HG03558 (cell line): Measurements from ENCODE around the gene KRT13.

ENCODE experiments used
- ATAC-seq: cut with Tn5 transposase; IDR thresholded peaks from one replicate; pipeline ENCODE4 v1.9.1; 2021; ENCODE audit warnings: moderate number of reproducible peaks; ENCODE audit not compliant: unreplicated experiment; ENCODE audit errors: extremely low read depth

The KRT13 gene

DNA sequence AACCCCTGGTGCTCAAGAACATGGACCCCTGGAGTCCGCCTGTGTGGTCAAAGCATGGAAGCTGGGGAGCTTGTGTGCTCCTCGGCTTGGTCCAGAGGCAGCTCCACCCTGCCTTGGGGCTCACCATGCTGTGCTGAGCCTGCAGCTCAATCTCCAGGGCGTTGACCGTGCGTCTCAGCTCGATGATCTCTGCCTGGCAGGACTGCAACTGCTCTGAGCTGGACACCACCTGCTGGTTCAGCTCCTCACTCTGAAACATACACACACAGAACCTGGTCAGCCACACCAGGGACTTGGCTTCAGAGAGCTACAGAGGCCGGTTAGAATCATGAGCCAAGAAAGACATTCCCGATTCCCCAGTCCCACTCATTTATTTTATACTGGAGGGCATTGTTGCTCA is 27.2 kb downstream of the KRT13 start:
- no peak for ATAC-seq

DNA sequence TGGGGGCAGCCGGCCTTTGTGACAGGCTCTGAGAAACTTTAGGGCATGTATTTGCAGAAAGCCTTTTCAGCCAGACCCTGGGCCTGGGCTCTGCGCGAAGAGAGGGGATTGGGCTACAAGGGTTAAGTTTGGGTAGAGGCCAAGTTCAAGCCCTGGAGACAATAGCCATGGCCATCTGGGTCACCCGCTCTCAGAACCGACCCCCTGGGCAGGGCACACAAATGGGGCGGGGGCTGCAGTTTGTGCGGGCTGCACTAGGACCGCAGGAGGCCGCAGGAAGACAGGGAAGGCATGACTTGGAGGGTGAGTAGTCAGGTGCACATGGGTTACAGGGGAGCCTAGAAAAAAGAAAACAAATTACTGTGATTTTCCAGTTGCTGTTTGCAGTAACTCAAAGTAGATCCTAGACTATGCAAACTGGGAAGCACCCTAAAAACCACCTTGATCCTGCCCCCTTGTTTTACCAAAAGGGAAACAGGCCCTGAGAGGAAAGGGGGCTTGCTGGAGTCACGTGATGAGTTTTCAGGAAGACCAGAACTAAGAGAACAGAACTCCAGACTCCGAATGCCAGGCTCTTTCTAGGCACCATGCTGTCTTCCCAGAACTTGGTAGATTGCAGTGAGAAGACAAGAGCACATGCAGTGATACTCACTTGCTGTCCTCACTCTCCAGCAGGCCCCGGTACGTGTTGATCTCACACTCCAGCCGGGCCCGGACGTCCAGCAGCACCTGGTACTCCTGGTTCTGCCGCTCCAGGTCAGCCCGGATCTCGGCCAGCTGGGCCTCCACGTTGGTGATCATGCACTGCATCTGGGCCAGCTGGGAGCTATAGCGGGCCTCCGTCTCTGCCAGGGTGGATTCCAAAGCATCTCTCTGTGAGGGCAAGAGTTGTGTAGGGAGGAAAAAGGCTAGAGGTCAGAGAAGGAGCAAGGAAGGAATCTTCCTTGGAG is 28.3 kb downstream of the KRT13 start:
- ATAC-seq, result no peak

DNA sequence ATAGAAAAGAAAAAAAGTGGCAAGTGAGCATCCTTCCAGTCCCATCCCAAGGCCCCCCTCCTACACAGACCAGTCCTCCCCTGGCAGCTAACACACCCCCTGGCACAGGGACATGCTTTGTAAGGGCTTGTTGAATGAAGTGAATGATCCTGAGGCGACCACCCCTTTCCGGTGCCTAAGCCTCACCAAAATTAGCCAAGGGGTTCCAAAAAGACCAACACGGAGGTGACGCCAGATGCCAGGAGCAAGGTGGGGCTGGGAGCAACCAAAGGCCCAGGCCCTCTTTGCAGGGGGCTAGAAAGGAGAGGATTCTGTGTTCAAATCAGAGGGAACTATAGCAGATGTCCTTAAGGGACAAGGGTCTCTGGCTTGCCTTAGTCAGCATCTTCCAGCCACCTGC is 30.0 kb downstream of the KRT13 start:
- no peak for ATAC-seq

DNA sequence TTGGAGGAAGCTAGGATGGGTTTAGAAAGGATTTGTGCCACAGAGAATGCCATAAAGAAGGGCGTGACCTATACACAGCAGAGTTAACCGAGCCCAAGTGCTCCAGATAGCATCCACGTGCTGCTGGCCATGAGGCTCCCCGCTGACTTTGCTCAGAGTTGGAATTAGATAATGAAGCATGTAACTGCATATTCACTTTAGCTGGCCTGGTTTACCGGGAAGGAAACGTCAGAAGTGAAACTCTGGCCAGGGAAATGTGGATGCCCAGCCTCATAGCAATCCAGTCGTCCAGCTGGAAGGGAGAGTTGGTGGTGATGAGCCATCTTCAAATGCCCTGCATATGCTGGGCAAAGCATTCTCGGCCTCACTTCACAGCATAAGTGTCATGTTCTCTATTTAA is 30.5 kb downstream of the KRT13 start:
- no peak for ATAC-seq

DNA sequence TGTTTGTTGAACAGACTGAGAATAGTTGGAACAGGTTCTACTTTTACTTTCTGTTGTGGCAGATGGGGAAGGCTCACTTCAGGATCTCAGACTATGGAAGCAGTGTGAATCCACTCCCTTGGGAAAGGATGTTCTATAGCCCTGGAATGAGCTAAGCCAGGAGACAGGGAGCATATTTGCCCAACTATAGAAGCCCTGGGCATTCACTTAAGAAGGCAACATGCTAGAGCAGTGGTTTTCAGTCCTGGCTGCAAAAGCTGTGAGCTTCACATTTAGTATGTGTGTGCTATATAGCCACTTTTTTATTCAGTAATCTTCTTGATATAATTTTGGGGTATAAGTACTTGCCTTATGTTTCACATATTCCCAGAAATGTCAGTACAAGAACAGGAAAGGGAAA is 37.1 kb downstream of the KRT13 start:
- ATAC-seq, result no peak

DNA sequence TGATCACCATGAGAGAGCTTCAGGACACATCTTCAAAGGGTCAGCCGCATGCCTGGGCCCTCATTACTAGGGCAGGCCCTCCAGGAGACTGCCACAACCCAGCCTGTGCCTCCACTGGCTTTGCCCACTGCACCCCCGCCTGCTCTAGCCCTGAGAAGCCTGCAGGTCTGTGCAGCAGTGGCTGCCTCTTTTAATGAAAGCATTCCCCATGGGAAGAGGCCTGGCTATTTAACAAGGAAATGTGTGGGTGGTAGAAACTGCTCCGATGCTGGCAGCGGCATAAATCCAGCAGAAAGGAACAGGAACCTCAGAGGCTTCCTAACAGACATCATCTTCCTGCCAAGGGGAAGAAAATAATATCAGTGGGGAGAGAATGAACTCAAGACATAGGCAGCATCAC is 37.9 kb downstream of the KRT13 start:
- ATAC-seq, result no peak

DNA sequence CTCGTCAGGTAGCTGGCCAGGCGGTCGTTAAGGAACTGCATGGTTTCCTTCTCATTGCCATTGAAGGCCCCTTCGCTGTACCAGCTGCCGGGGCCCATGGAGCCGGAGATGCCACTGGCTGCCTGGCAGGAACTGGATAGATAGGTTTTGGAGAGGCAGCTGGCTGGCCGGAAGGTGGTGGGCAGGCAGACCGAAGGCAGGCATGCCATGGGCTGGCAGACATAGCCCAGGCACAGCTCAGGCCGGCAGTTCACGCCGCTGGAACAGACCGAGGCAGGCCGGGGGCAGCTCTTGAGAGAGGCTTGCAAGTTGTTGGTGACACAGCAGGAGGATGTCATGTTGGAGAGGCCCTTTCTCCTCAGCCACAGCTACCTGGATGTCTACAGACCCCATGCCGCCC is 38.4 kb downstream of the KRT13 start, which contains the start of gene KRT32:
Gene KRT32 (minus strand): TSS at position 399 of the 400 bp plus-strand sequence. CDS start 61 bp downstream, at position 338.
- no peak for ATAC-seq

DNA sequence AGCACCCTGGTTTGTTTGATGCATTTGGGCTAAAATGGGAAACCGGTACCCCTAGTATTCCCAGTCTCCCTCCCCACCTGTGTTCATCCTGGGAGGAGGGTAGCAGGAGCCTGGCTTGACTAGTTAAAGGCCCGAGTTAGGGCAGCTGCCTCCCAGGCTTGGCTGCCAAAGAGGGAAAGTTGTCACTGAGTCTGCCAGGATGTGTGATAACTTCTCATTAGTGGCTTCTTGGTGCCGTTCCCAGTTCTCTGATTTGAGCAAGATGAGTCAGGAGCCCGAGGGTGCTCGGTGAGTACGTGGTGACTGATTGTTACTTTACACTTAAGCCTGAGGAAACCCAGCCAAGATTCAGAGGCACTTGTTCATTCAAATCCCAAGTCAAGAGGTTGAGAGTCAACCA is 40.7 kb downstream of the KRT13 start:
- no peak for ATAC-seq

DNA sequence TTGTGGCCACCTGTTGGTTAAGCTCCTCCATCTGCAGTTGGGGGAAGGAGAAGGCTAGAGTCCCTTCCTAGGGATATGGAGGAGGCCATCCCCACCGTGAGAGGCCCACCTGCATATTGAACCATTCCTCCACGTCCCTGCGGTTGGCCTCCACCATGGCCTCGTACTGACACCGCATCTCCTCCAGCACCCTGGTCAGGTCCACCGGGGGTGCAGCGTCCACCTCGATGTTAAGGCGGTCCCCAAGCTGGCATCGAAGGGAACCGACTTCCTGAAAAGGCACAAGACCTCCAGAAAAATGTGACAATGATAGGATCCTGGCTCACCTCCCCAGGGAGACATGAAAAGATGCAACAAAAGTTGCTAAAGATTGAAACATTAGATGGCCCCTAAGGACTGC is 41.2 kb downstream of the KRT13 start:
- no peak for ATAC-seq

DNA sequence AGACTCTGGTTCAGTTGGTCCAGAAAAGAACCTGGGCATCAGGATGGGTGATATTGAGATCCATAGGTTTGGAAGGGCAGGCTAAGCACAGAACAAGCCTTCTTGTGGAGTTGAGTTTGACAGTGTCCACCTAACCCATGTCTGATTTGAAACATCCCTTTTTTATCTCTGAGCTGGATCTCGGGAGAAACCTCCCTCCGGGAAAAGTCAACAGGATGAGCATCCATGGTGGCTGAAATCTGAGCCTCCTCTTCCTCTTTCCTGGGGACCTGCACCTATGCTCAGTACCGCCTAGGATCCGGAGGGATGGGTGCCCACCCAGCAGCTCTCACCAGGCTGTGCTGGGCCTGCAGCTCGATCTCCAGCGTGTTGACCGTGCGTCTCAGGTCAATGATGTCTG is 41.7 kb downstream of the KRT13 start:
- no peak for ATAC-seq

DNA sequence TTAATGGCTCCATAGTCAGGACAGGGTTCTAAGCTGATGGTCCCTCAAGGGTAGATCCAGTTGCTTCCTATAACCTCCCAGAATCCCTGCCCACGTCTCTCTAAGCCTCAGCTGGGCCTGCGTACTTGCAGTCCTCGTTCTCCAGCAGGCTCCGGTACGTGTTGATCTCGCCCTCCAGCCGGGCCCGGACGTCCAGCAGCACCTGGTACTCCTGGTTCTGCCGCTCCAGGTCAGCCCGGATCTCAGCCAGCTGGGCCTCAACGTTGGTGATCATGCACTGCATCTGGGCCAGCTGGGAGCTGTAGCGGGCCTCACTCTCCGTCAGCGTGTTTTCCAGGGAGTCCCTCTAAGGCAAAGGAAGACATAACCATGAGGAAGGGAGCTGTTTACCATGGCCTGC is 42.7 kb downstream of the KRT13 start:
- ATAC-seq, result no peak

DNA sequence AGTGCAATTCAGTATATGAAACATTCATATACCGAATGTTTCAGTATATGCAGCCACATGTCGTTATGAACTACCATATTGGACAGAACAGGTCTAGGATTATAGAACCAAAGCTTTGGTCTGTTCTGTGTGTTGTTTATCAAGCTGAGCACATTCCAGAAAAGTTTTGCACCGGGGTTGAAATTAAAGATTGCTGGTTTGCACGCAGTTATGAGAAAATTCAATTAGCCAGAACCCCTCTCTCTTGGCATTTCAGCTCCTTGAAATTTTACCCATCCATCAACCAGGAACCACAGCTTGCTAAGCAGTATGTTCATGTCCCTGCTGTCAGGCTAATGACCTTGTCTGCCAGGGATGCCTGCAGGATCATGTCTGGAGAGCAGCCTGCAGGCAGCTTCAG is 47.7 kb downstream of the KRT13 start:
- ATAC-seq, result no peak

DNA sequence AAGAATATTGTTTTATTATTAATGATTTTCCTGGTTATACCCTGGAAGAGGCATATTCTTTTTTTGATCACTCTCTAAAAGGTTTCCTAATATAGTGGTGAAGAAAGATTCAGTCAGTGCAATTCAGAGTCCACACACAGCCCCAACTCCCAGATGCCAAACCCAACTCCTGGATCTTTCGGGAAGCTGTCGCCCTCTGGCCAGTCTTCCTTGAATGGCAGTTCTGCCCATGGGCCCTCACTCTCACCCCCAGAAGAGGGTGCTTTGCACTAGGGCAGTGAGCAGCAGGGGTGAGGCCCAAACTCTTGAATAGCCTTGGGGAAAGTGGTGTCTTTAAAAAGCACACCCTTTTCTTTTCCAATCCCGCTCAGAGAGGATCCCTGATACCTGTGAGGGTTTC is 49.2 kb downstream of the KRT13 start:
- no peak for ATAC-seq

DNA sequence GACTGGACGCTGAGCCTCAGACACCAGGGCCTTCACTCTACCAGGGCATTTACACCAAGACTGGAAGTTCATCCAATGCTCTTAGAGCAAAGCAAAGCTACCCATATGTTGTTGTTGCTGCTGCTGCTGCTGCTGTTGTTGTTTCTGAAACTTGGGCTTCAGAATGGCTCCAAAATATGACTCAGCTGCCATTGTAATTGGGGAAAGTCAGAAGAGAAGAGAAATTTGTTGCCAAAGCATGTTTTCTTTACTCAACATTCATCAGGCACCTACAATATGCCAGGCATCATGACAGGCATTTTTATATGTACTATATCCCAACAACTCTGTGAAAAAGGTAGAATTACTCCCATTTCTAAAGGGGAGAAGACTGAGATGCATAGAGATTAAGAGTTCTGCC is 50.2 kb downstream of the KRT13 start:
- no peak for ATAC-seq

DNA sequence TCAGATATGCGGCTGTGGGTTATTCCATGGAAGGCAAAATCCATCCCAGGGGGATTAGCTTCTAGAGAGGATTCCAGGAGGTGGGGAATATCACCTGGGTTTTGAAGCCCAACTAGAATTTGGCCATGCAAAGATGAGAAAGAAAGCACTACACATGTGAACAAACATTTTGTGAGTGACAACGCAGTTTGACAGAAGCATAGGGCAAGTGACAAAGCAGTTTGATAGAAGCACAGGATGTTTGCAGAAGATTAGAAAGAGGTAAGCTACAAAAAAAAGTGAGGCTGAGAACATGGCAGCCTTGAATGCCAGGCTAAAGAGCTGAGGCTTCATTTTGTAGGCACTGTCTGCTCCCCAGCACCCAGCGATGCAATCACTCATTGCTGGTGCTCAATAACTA is 52.3 kb downstream of the KRT13 start:
- no peak for ATAC-seq

DNA sequence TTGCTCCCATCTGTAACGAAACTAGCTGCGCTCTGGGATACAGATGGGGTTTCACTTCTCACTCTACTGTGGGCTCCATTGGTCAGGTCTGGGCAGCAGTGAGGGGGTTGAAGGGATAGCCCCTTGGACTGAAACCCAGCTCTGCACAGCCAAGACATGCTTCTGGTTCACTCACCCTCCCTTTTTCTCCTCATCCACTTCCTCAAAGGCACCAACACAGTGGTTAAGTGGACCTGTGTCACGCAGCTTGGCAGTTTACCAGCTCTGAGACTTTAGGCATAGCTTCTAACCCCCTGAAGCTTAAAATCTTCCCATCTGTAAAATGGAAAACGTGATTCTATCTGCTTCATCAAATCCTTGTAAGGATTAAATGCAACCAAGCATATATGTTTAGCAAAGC is 53.1 kb downstream of the KRT13 start:
- no peak for ATAC-seq

DNA sequence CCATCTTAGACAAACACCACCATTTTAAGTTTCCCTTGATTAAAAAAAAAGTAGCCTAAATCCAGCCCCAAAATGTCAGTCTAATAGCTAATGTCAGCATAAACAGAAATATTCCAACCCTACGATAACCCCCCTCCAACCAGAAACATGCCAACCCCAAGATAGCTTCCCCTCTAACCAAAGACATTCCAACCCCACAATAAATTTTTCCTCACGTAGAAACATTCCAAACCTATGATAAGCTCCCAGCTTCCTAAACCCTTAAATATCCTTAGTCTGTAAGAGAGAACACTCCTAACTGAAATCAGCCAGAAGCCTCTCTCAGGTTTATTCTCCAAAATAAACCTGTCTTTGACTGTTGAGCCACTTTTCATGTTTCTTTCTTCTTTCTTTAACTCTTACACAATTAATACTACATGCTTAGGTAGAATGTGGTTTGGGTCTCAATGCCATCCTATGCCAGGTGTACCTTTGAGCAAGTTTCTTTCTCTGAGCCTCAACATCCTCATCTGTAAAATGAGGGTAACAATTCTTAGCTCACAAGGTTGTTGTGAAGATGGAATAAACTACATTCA is 54.2 kb downstream of the KRT13 start:
- no peak for ATAC-seq
